ENCODE data around the gene RAB21.

The RAB21 gene

GRCh38 chr12:71727958-71728357 lies 26.7 kb upstream of the RAB21 start:
- Histone ChIP-seq H3K4me3 (ENCODE audit: insufficient read depth, low read length, poor library complexity, severe bottlenecking) (no peak overlapping the region), H3K36me3 (ENCODE audit: low read length) (no peaks in the 10 kb centered on the region), H3K4me2 (ENCODE audit: low read depth, low read length, poor library complexity, severe bottlenecking) (no peak overlapping the region), H4K20me1 (ENCODE audit: low read depth, low read length) (no peaks in the 10 kb centered on the region), H3K27ac (ENCODE audit: low read depth, low read length) (no peak overlapping the region), H3K27me3 (ENCODE audit: low read length) (no peaks in the 10 kb centered on the region), H3F3A (ENCODE audit: insufficient read depth) (no peaks in the 10 kb centered on the region), H3K9me3 (ENCODE audit: insufficient read depth, low read length) (no peaks in the 10 kb centered on the region), H2AFZ (ENCODE audit: low read depth, low read length, severe bottlenecking) (no peak overlapping the region), H3K9ac (ENCODE audit: low read length) (no peak overlapping the region), H3K9me2 (replicated peaks; ENCODE audit: insufficient read depth, low read length) (no peaks in the 10 kb centered on the region), H3K79me2 (ENCODE audit: insufficient read depth, low read length) (no peaks in the 10 kb centered on the region)
- TF ChIP-seq CTCF (IDR thresholded peaks at IDR 0.05; ENCODE audit: insufficient read depth, low read length, poor library complexity, severe bottlenecking) (no peak), EZH2phosphoT487 (conservative IDR thresholded peaks at IDR 0.05; ENCODE audit: low read length) (no peak)

GRCh38 chr12:71730936-71731335 lies 23.7 kb upstream of the RAB21 start:
- Histone ChIP-seq H3K27me3 (ENCODE audit: low read length) (no peaks in the 10 kb centered on the region), H3K9me3 (ENCODE audit: insufficient read depth, low read length) (no peaks in the 10 kb centered on the region), H3K4me2 (ENCODE audit: low read depth, low read length, poor library complexity, severe bottlenecking) (no peak overlapping the region), H2AFZ (ENCODE audit: low read depth, low read length, severe bottlenecking) (no peak overlapping the region), H3F3A (ENCODE audit: insufficient read depth) (no peaks in the 10 kb centered on the region), H3K36me3 (ENCODE audit: low read length) (no peaks in the 10 kb centered on the region), H3K9ac (ENCODE audit: low read length) (no peak overlapping the region), H3K27ac (ENCODE audit: low read depth, low read length) (no peak overlapping the region), H3K9me2 (replicated peaks; ENCODE audit: insufficient read depth, low read length) (no peaks in the 10 kb centered on the region), H4K20me1 (ENCODE audit: low read depth, low read length) (no peaks in the 10 kb centered on the region), H3K79me2 (ENCODE audit: insufficient read depth, low read length) (no peaks in the 10 kb centered on the region), H3K4me3 (ENCODE audit: insufficient read depth, low read length, poor library complexity, severe bottlenecking) (no peak overlapping the region)
- no peak for TF ChIP-seq CTCF (IDR thresholded peaks at IDR 0.05; ENCODE audit: insufficient read depth, low read length, poor library complexity, severe bottlenecking)
- TF ChIP-seq EZH2phosphoT487 (conservative IDR thresholded peaks at IDR 0.05; ENCODE audit: low read length): no peak

GRCh38 chr12:71731439-71732356 lies 23.0 kb upstream of the RAB21 start:
- Histone ChIP-seq H2AFZ (ENCODE audit: low read depth, low read length, severe bottlenecking) (peak overlapping the region; percentile 54), H3K4me2 (ENCODE audit: low read depth, low read length, poor library complexity, severe bottlenecking) (peak overlapping the region; percentile 26), H4K20me1 (ENCODE audit: low read depth, low read length) (no peaks in the 10 kb centered on the region), H3K9ac (ENCODE audit: low read length) (no peak overlapping the region), H3K9me3 (ENCODE audit: insufficient read depth, low read length) (no peaks in the 10 kb centered on the region), H3K4me3 (ENCODE audit: insufficient read depth, low read length, poor library complexity, severe bottlenecking) (no peak overlapping the region), H3K79me2 (ENCODE audit: insufficient read depth, low read length) (no peaks in the 10 kb centered on the region), H3K27me3 (ENCODE audit: low read length) (no peaks in the 10 kb centered on the region), H3K9me2 (replicated peaks; ENCODE audit: insufficient read depth, low read length) (no peaks in the 10 kb centered on the region), H3F3A (ENCODE audit: insufficient read depth) (no peaks in the 10 kb centered on the region), H3K27ac (ENCODE audit: low read depth, low read length) (no peak overlapping the region), H3K36me3 (ENCODE audit: low read length) (no peaks in the 10 kb centered on the region)
- peak; percentile 28 for TF ChIP-seq CTCF (IDR thresholded peaks at IDR 0.05; ENCODE audit: insufficient read depth, low read length, poor library complexity, severe bottlenecking)
- no peak for TF ChIP-seq EZH2phosphoT487 (conservative IDR thresholded peaks at IDR 0.05; ENCODE audit: low read length)
